HS-5 (cell line): ENCODE measurements around the gene TSGA10IP.
A peak's percentile ranks its signal among the peaks of the same experiment; 100 is the strongest.
"Not testable (repeated sequence)": the region's sequence is repeated elsewhere in the genome, so short reads cannot be mapped to it uniquely, and the experiment has no call there.

Experiments used
- DNase-seq: peaks from one replicate; pipeline ENCODE4 v3.0.0-alpha.2; 2012; ENCODE audit warnings: low read depth

TSGA10IP gene

DNA sequence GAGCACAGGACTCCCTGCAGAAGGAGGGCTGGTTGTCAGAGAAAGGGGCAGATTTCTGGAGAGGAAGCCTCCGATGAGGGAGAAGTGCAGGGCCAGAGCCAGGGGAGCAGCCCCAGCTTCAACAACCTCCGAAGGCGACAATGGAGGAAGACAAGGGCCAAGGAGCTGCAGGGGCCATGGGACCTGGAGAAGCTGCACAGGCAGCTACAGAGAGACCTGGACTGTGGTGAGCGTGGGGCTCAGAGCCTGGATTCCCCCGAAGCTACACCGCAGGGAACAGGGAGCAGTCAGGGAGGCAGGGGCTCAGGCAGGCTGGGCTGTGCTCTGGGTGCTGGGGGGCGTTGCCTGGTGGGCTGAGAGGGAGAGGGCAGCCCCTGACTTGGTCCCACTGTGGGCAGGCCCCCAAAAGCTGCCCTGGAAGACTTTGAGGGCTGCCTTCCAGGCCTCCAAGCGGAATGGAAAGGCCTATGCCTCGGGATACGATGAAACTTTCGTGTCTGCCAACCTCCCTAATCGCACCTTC, 2.4 kb downstream of the TSGA10IP start:
- no peak for DNase-seq

DNA sequence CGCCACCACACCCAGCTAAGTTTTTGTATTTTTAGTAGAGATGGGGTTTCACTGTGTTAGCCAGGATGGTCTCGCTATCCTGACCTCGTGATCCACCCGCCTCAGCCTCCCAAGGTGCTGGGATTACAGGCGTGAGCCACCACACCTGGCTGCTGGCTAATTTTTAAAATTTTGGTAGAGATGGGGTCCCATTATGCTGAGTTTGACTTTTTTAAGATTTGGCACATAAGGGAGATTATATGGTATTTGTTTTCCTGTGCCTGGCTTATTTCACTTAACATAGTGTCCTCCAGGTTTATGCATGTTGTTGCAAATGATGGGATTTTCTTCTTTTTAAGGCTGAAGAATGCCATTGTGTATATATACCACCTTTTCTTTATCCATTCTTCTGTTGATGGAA, 5.4 kb downstream of the TSGA10IP start:
- not testable (repeated sequence) for DNase-seq

DNA sequence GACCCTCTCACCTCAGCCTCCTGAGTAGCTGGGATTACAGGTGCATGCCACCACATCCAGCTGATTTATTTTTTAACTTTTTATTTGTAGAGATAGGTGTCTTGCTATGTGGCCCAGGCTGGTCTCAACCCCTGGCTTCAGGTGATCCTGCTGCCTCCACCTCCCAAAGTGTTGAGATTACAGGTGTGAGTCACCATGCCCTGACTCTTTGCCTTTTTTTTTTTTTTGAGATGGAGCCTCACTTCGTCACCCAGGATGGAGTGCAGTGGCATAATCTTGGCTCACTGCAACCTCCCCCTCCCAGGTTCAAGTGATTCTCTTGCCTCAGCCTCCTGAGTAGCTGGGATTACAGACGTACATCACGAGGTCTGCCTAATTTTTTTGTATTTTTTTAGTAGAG, 6.4 kb downstream of the TSGA10IP start:
- DNase-seq: not testable (repeated sequence)

DNA sequence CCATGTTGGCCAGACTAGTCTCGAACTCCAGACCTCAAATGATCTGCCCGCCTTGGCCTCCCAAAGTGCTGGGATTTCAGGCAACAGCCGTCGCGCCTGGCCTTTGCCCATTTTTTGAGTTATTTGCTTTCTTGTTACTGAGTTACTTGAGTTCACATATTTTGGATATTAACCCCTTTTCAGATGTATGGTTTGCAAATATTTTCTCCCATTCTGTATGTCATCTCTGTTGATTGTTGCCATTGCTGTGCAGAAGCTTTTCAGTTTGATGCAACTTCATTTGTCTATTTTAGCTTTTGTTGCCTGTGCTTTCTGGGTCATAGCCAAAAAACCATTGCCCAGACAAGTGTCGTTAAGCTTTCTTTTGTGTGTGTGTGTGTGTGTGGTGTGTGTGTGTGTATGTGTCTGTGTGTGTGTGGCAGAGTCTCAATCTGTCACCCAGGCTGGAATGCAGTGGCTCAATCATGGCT, 6.8 kb downstream of the TSGA10IP start:
- DNase-seq: no peak

DNA sequence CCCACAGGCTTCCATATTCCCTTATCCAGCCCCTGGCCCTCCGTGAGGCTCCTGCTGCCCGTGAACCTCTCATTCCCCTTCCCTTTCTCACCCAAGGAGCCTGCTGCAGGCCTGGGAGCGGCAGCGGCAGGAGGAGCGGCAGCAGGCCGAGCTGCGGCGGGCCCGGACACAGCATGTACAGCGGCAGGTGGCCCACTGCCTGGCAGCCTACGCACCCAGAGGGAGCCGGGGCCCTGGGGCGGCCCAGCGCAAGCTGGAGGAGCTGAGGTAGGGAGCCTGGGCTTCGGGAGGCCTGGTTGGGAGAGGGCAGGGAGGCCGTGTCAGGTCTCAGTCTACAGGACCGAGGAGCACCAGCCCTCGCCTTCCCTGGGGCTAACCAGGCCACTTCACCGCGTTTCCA, 8.2 kb downstream of the TSGA10IP start:
- no peak for DNase-seq

DNA sequence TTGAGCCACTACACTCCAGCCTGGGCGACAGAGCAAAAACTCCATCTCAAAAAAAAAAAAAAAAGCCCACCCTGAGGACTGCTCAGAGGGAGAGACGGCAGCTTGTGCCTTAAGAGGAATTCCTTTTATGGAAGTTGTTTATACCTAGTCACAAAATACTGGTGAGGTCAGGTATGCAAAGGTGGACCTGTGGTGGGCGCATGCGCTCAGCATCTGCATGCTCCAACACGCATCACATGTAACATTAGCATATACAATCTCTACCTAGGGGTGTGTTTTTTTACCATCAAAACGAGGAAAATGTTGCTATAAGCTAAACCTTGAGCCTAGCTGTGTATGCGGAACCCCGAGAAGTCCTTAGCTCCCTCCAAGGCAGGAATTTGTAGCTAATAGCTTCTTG, 9.5 kb downstream of the TSGA10IP start:
- DNase-seq: no peak

DNA sequence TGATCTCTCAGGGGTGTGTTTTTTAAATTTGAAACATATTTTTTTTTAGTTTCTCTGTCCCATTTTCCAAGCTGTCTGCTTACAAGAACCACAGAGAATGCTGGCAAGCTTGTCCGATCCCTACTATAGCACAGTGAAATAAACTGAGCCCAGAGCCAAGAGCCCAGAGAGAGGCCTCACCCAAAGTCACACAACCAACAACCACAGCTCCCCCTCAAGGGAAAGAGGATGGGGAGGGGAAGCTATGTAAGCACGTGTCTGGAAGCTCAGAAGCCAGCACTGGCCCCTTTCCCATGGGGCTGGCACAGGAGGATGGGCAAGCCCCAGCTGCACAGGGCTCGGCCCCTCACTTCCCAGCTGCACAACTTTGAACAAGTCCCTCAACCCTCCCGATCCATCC, 13.0 kb downstream of the TSGA10IP start:
- no peak for DNase-seq

DNA sequence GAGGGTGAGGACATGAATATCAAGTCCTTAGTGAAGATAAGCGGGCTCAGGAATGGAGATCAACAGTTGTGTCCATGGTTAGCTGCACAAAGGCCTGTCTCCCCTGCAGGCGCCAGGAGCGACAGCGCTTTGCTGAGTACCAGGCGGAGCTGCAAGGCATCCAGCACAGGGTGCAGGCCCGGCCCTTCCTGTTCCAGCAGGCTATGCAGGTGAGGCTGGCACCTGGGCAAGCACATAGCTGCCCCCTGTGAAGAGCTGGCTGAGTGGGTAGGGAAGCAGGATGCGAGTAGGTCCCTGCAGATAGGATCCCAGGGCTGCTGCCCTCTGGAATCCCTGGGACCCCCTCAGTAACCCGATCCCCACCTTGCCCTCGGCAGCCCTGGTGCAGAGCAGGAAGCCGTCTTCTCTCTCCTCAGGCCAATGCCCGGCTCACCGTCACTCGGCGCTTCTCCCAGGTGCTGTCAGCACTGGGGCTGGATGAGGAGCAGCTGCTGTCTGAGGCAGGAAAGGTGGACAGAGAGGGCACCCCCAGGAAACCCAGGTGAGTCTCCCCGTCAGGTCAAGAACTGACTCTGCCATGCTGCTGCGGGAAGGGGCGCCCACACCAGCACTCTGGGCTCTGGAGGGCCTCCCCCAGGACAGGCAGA, 13.6 kb downstream of the TSGA10IP start:
- no peak for DNase-seq

DNA sequence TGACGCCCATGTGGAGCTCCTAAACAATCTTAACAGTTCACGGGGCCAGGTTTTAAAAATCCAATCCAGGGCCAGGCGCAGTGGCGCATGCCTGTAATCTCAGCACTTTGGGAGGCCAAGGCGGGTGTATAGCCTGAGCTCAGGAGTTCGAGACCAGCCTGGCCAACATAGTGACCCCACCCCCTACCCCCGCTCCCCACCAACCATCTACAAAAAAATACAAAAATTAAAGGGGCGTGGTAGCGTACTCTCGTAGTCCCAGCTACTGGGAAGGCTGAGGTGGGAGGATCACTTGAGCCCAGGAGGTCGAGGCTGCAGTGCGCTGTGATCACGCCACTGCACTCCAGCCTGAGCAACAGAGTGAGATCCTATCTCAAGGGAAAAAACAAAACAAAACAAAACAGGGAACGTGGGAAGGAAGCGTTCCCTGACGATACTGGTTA, 15.6 kb downstream of the TSGA10IP start:
- no peak for DNase-seq

DNA sequence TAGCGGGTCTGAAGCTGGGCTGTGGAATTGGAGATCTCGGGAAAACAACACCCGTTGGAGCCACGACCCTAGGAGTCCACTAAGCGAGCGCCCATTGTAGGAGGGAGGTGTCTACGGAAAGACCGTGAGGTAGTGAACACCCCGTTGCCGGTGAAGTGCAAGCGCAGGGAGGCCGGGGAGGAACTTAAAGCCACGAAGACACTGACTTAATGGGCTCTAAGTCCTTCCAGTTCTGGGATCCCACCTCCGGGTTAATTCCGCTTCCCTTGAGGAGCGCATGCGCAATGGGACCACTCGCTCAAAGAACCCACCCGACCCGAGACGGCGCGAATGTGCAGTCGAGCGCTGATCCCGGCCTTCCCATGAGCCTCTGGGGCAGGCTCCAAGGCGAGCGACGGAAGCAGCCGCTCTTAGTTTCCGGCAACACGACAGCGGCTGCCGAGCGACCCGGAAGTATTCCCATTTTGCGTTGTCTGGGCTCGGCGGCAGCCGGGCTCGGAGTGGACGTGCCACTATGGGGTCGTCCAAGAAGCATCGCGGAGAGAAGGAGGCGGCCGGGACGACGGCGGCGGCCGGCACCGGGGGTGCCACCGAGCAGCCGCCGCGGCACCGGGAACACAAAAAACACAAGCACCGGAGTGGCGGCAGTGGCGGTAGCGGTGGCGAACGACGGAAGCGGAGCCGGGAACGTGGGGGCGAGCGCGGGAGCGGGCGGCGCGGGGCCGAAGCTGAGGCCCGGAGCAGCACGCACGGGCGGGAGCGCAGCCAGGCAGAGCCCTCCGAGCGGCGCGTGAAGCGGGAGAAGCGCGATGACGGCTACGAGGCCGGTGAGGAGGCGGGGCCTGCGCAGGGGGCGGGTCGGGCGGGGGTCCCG, 16.2 kb downstream of the TSGA10IP start, which contains the start of gene SART1:
Gene SART1 (plus strand): TSS at position 468 of the 874 bp plus-strand sequence. CDS start 47 bp downstream, at position 515.
- DNase-seq: peak; percentile 91

DNA sequence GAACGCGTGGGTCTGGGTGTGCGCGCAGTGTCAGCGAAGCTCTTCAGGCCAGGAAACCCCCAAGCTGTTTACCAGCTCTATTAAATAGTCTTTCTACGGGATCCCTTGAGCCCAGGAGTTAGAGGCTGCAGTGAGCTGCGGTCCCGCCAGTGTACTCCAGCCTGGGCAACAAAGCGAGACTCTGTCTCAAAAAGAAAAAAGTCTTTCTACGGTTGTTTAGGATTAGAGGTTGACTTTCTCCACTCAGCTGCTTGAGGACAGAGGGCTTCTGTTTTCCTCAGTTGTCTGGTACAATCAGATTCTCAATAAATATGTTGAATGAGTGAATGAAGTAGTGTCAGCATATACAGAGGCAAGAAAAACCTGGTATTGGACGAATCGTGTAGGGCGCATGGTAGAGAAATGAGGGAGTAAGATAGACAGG, 16.9 kb downstream of the TSGA10IP start:
- no peak for DNase-seq

DNA sequence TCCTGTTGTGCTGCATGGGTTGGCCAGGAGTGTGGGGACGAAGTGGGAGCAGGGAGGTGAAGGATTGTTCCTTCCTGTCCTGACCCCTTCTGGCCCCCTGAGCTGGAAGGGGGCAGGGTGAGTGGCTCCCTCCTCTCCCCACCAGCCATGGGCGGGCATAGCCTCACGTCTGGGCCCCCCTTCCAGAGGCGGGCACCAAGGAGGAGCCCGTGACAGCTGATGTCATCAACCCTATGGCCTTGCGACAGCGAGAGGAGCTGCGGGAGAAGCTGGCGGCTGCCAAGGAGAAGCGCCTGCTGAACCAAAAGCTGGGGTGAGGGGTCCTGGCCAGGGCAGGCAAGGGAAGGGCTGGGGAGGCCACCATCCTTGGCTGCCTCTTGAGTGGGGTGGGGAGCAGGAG, 19.6 kb downstream of the TSGA10IP start:
- no peak for DNase-seq

DNA sequence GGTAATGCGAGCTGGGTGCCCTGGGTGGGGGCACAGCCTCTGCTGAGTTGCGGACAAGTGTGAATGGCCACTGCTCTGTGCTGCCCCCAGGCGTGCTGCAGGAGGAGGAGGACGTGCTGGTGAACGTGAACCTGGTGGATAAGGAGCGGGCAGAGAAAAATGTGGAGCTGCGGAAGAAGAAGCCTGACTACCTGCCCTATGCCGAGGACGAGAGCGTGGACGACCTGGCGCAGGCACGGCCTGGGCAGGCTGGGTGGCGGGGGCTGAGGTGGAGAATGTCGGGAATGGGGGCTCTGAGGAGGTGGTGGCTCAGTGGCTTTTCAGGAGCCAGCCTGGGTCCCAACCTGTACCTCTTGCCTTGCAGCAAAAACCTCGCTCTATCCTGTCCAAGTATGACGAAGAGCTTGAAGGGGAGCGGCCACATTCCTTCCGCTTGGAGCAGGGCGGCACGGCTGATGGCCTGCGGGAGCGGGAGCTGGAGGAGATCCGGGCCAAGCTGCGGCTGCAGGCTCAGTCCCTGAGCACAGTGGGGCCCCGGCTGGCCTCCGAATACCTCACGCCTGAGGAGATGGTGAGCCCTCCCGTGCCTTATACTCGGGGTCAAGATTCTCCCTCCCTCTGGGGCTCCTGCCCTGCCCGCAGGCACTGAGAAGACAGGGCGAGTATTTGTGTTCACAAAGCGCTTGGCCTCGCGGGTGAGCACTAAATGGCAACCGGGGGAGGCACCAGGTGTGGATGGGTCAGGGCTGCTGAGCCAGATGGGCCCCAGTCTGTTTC, 20.9 kb downstream of the TSGA10IP start:
- no peak for DNase-seq

DNA sequence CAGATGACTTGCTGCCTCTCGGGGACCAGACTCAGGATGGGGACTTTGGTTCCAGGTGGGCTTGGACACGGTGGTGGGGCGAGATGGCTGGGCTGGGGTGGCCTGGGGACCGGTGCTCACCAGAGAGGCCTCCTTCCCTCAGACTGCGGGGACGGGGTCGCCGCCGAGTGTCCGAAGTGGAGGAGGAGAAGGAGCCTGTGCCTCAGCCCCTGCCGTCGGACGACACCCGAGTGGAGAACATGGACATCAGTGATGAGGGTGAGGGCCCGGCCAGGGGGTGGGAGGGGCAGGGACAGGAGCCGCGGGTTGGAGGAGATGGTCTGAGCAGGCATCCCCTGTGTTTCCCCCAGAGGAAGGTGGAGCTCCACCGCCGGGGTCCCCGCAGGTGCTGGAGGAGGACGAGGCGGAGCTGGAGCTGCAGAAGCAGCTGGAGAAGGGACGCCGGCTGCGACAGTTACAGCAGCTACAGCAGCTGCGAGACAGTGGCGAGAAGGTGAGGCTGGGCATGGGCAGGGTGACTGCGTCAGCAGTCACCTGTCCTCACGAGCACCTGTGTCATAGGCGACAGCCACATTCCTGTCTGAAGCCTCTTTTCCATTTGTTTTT, 22.2 kb downstream of the TSGA10IP start:
- DNase-seq: no peak

DNA sequence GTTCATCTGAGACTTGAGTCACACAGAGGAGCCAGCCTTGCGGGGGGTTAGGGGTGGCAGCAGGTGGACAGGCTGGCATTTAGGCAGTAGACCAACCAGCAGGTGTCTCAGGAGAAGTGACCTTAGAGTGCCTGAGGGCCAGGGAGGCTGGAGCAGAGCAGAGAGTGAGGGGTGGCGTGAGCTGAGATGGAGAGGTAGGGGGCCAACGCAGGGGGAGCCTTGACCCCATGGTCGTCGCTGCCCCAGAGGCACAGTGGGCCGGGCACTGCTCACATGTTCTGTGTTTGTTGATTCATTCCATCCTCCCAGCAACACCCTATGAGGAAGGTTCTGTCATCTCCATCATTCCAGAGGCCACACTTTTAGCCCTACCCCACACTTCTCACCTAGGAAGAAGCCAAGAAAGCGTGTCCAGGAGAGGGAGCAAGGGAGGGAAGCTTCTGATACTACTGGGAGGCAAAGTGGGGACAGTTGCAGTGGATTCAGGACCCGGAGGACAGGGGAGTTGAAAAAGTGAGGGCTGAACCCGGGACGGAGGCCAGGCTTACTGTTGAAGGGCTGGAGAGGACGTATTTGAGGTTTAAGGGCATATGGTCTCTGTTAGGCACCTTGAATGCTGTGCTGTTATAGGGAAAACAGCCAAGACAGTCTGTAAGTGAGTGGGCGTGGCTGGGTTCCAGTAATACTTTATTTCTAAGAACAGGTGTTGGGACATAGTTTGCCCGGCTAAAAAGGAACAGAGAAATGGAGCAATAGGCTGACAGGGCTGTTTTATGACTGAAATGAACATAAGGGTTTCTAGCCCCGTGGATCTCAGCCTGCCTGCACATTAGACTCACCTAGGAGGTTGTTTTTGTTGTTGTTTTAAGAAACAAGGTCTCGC, 23.6 kb downstream of the TSGA10IP start:
- DNase-seq: no peak

DNA sequence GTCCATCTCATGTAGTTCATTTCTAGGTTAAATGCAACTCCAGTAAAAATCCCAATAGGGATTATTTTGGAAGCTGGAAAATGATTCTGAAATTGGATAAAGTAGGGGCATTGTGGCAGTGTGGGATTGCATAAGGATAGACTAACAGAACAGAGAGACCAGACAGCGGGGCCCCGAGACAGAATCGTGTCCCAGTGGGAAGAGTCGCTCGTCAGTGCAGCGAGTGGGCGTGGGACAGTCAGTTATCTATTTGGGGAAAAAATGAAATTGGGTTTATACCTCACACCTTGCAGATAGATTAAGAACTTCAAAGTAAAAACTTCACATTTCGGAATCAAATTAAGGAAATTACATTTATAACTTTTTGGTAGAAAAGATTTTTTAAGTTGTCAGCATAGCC, 26.8 kb downstream of the TSGA10IP start:
- DNase-seq: no peak

DNA sequence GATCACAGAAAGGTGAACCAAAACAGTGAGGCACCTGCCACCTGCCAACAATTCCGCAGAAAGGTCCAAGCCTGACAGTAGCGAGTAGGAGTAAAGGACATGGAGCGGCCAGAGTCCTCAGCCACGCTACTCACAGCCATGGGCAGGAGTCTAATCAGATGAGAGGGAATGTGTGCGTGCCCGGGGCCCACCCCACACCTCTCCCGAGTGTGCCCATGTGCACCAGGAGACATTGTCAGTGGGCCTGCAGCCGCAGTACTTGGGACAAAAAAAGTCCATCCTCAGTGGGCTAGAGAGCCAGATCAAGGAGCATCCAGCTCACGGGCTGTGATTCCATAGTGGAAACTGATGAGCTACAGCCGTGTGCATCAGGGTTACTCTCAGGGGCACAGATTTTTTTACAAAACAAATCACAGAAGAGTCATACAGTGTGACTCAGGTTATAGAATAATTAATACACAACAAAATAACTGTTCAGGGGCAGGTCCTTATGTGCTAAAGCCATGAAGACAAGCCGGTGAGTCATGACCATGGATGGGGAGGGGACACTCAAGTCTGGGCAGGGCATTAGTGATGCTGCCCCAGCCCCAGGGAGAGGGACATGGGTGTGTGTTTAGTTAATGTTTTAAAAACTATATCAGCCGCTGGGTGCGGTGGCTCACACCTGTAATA, 28.3 kb downstream of the TSGA10IP start:
- DNase-seq: peak; percentile 30

DNA sequence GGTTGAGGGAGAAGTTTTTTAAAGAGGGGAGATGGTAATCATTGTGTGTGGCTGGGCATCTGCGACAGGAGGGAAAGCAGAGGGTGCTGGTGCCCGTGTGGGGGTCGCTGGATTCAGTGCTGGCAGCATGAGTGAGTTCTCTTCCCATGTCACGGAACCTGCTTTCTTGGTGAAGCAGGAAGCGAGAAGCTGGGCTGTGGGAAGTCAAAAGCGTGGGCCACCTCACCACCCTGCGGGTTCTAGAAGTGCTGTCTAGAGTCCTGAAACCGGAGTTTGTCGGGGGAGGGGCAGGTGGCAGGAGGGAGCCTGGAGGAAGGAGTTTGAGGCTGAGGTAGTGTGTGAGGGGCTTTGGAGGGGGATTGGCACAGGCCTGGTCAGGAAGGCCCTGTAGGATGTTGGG, 30.5 kb downstream of the TSGA10IP start:
- DNase-seq: no peak

DNA sequence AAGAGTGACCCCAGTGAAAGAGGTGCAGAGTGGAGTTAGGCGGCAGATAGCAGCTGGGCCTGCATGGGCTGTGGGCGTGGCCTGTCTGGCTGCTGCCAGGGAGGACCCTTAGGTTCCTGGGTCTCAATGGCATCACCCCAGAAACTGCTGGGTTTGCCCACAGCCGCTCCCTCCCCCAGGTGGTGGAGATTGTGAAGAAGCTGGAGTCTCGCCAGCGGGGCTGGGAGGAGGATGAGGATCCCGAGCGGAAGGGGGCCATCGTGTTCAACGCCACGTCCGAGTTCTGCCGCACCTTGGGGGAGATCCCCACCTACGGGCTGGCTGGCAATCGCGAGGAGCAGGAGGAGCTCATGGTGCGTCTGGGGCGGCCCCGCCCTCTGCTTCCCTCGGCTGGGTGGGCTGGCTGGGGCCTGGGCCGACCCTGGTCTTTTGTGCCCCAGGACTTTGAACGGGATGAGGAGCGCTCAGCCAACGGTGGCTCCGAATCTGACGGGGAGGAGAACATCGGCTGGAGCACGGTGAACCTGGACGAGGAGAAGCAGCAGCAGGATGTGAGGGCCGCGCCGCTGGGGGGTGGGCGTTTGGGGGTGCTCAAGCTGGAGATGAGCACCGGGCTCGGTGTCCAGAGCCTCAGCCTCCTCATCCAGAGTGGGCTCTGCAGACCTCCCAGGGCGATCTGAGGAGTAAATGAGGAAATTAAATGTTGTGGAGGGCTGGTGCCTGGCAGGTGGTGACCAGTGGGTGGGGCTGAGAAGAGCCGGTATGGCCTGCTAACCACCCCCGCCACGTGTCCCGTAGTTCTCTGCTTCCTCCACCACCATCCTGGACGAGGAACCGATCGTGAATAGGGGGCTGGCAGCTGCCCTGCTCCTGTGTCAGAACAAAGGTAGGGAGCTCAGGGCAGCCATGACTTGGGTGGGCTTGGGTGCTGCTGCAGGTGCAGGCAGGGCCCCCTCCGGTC, 31.2 kb downstream of the TSGA10IP start:
- DNase-seq: no peak
